ENCODE measurements around the gene AGAP2. TPM values are rescaled to one million over a fixed set of nuclear protein-coding genes. Genes with fewer than 3 reads are reported as not detected.
A peak's percentile ranks its signal among the peaks of the same experiment; 100 is the strongest.
"Not testable (repeated sequence)": the region's sequence is repeated elsewhere in the genome, so short reads cannot be mapped to it uniquely, and the experiment has no call there.

AGAP2 gene
- total RNA-seq, 1 experiment from 2014 or later: 2.0 TPM

DNA sequence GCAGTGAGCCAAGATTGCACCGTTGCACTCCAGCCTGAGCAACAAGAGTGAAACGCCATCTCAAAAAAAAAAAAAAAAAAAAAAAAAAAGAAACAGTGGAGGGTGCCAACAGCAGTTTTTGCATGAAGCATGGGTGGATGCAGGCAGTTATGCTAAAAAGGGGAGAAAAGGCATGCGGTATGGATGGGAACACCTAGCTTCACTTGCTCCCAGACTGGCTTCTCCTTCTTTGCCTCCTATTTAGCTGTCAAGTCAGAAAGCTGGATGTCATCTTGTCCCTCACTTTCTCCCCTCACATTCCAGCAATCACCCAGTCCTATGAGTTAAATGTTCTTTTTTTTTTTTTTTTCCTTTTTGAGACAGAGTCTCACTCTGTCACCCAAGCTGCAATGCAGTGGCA, 36.5 kb upstream of the AGAP2 start (continued):
- TF ChIP-seq NR3C1 (CRISPR knock-in tag; conservative IDR thresholded peaks at IDR 0.05; ENCODE audit: low read depth) (no peak), NFE2L1 (CRISPR knock-in tag; IDR thresholded peaks at IDR 0.05) (no peak), ATF1 (CRISPR knock-in tag; IDR thresholded peaks at IDR 0.05) (no peak)

DNA sequence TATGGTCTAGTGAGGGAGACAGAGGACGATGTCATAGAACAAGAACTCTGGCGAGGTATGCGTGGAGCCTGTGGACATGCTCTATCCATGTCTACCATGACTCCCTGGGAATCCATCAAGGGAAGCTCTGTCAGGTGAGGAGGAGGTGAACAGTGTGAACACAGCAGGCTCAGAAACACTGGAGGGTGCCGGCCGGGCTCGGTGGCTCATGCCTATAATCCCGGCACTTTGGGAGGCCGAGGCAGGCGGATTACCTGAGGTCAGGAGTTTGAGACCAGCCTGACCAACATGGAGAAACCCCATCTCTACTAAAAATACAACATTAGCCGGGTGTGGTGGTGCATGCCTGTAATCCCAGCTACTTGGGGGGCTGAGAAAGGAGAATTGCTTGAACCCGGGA, 36.1 kb upstream of the AGAP2 start:
- CTCF ChIA-PET: interaction anchor here (0.9 to 2.0 kb wide), 4 partner anchors 9 to 142 kb away, joined by 3 to 8 read pairs (median 4); partner anchors contain the start of gene B4GALNT1
- H3K4me3 Mint-ChIP-seq; DNase-seq (ENCODE audit: low spot score); POLR2A ChIA-PET; H3K9me3 Mint-ChIP-seq; H3K27ac Mint-ChIP-seq; H3K36me3 Mint-ChIP-seq; H3K4me1 Mint-ChIP-seq; ATAC-seq: not testable (repeated sequence)
- peaks cover 16% of the 10 kb centered on the region for H3K27me3 Mint-ChIP-seq (ENCODE audit: low read depth)

DNA sequence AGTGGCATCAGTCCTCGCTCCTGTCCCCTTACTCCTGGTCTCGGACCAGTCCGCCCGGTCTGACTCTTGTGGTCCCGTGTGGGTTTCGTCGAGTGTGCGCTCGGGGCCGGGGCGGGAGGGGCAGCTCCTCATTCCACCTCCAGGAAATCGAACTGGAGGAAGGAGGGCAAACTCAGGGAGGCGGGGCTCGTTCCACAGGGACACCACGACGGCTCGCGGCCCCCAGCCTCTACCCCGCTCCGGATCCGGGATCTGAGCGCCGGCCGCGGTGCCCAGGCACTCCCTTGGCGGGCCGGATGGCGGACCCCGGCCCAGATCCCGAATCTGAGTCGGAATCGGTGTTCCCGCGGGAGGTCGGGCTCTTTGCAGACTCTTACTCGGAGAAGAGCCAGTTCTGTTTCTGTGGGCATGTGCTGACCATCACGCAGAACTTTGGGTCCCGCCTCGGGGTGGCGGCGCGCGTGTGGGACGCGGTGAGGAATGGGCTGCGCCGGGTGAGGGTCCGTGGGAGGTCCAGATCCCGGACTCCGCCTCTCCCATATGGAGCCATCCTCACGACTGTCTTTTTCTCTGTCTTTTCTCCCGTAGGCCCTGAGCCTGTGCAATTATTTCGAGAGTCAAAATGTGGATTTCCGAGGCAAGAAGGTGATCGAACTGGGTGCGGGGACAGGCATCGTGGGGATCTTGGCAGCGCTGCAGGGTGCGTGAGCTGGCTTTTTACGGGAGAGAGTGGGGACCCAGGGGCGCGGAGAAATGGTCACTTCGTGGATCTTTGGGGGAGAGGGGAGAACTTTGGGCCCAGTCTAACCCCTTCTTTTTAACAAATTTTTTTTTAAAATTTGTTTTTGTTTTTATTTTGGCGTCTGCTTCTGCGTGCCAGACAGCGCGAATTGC, 34.1 kb upstream of the AGAP2 start, which contains the start of gene EEF1AKMT3:
TSS of gene EEF1AKMT3 (plus strand) at position 186 of the 894 bp plus-strand sequence. CDS start at position 297, 111 bp downstream.
- ChIA-PET CTCF (interaction anchor here (0.6 to 1.5 kb wide), 11 partner anchors 9 to 1089 kb away, joined by 3 to 19 read pairs (median 3); partner anchors contain the start of gene TSFM), POLR2A (interaction anchor here (0.8 to 1.0 kb wide), 9 partner anchors 8 to 80 kb away, joined by 3 to 6 read pairs (median 3); partner anchors contain the start of genes CDK4, CTDSP2 and TSPAN31)
- peak within 1 kb of the TSS; percentile 100 for H3K27ac Mint-ChIP-seq
- no peaks in the 10 kb centered on the region for H3K9me3 Mint-ChIP-seq
- H3K4me3 Mint-ChIP-seq: peak within 1 kb of the TSS; percentile 97
- ATAC-seq (peak; percentile 28), DNase-seq (ENCODE audit: low spot score) (peak; percentile 63)
- H3K4me1 Mint-ChIP-seq: peaks cover 6% of the 10 kb centered on the region; the same call in 1 of the 2 replicates
- H3K27me3 Mint-ChIP-seq (ENCODE audit: low read depth): peaks cover 23% of the 10 kb centered on the region
- TF ChIP-seq SMAD3 (CRISPR knock-in tag; IDR thresholded peaks at IDR 0.05; ENCODE audit: borderline replicate concordance) (peak; percentile 71; the same call in 1 of the 2 replicates), ATF1 (CRISPR knock-in tag; IDR thresholded peaks at IDR 0.05) (no peak)
- TF ChIP-seq, protein P1, sequence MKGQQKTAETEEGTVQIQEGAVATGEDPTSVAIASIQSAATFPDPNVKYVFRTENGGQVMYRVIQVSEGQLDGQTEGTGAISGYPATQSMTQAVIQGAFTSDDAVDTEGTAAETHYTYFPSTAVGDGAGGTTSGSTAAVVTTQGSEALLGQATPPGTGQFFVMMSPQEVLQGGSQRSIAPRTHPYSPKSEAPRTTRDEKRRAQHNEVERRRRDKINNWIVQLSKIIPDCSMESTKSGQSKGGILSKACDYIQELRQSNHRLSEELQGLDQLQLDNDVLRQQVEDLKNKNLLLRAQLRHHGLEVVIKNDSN (CRISPR knock-in tag; IDR thresholded peaks at IDR 0.05): 0 out of 2 replicates have a peak, but pooled peaks have one; percentile 21
- H3K36me3 Mint-ChIP-seq: peaks cover 23% of the 10 kb centered on the region

DNA sequence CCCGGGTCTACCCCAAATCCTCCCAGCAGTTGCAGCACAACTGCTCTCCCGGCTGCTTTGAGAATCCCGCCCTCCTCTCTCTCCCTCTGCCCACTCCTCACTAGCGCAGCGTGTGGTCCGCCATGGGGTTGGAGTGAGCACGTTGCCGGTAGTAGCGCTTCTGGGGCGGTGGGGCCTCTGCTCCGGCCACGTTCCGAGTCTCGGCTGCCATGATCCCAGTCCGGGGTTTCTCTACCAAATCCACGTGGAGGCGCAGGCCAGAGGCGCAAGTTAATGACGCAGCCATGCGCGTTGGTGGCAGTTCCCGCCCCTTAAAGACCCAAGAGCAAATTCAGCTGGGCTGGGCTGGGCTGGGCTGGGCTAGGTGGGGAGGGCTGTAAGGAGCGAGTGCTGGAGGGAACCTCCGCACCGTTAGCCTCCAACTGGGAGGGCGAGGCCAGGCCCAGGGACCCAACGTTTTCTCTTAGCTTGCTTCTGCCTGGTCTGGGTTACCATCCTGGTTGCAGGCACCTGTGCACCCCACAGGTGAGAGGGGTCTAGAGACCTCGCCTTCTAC, 33.4 kb upstream of the AGAP2 start, which contains the start of gene METTL1:
TSS of gene METTL1 (minus strand) at position 233 of the 556 bp plus-strand sequence. CDS start at position 211, 22 bp downstream.
- peak within 1 kb of the TSS; percentile 97 for H3K4me3 Mint-ChIP-seq
- POLR2A ChIA-PET: interaction anchor here (0.7 to 1.0 kb wide), 10 partner anchors 8 to 81 kb away, joined by 3 to 6 read pairs (median 4); partner anchors contain the start of genes CDK4, CTDSP2 and TSPAN31
- no peaks in the 10 kb centered on the region for H3K9me3 Mint-ChIP-seq
- TF ChIP-seq, protein P2, sequence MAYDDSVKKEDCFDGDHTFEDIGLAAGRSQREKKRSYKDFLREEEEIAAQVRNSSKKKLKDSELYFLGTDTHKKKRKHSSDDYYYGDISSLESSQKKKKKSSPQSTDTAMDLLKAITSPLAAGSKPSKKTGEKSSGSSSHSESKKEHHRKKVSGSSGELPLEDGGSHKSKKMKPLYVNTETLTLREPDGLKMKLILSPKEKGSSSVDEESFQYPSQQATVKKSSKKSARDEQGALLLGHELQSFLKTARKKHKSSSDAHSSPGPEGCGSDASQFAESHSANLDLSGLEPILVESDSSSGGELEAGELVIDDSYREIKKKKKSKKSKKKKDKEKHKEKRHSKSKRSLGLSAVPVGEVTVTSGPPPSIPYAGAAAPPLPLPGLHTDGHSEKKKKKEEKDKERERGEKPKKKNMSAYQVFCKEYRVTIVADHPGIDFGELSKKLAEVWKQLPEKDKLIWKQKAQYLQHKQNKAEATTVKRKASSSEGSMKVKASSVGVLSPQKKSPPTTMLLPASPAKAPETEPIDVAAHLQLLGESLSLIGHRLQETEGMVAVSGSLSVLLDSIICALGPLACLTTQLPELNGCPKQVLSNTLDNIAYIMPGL (CRISPR knock-in tag; IDR thresholded peaks at IDR 0.05): no peak
- TF ChIP-seq, protein P3, sequence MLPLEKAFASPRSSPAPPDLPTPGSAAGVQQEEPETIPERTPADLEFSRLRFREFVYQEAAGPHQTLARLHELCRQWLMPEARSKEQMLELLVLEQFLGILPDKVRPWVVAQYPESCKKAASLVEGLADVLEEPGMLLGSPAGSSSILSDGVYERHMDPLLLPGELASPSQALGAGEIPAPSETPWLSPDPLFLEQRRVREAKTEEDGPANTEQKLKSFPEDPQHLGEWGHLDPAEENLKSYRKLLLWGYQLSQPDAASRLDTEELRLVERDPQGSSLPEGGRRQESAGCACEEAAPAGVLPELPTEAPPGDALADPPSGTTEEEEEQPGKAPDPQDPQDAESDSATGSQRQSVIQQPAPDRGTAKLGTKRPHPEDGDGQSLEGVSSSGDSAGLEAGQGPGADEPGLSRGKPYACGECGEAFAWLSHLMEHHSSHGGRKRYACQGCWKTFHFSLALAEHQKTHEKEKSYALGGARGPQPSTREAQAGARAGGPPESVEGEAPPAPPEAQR (CRISPR knock-in tag; IDR thresholded peaks at IDR 0.05): no peak
- TF ChIP-seq, protein P4, sequence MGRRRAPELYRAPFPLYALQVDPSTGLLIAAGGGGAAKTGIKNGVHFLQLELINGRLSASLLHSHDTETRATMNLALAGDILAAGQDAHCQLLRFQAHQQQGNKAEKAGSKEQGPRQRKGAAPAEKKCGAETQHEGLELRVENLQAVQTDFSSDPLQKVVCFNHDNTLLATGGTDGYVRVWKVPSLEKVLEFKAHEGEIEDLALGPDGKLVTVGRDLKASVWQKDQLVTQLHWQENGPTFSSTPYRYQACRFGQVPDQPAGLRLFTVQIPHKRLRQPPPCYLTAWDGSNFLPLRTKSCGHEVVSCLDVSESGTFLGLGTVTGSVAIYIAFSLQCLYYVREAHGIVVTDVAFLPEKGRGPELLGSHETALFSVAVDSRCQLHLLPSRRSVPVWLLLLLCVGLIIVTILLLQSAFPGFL (CRISPR knock-in tag; IDR thresholded peaks at IDR 0.05; ENCODE audit: borderline replicate concordance): 0 out of 2 replicates have a peak, but pooled peaks have one; percentile 23
- TF ChIP-seq, protein P1 (CRISPR knock-in tag; IDR thresholded peaks at IDR 0.05): peak; percentile 81
- TF ChIP-seq, protein P5, sequence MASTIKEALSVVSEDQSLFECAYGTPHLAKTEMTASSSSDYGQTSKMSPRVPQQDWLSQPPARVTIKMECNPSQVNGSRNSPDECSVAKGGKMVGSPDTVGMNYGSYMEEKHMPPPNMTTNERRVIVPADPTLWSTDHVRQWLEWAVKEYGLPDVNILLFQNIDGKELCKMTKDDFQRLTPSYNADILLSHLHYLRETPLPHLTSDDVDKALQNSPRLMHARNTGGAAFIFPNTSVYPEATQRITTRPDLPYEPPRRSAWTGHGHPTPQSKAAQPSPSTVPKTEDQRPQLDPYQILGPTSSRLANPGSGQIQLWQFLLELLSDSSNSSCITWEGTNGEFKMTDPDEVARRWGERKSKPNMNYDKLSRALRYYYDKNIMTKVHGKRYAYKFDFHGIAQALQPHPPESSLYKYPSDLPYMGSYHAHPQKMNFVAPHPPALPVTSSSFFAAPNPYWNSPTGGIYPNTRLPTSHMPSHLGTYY (CRISPR knock-in tag; IDR thresholded peaks at IDR 0.05): no peak
- TF ChIP-seq ELF4 (CRISPR knock-in tag; IDR thresholded peaks at IDR 0.05; ENCODE audit: low read depth) (no peak), NFYB (CRISPR knock-in tag; conservative IDR thresholded peaks at IDR 0.05; ENCODE audit: low read depth) (peak; percentile 26; the same call in 1 of the 2 replicates)
- TF ChIP-seq, protein P6, sequence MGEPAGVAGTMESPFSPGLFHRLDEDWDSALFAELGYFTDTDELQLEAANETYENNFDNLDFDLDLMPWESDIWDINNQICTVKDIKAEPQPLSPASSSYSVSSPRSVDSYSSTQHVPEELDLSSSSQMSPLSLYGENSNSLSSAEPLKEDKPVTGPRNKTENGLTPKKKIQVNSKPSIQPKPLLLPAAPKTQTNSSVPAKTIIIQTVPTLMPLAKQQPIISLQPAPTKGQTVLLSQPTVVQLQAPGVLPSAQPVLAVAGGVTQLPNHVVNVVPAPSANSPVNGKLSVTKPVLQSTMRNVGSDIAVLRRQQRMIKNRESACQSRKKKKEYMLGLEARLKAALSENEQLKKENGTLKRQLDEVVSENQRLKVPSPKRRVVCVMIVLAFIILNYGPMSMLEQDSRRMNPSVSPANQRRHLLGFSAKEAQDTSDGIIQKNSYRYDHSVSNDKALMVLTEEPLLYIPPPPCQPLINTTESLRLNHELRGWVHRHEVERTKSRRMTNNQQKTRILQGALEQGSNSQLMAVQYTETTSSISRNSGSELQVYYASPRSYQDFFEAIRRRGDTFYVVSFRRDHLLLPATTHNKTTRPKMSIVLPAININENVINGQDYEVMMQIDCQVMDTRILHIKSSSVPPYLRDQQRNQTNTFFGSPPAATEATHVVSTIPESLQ (CRISPR knock-in tag; IDR thresholded peaks at IDR 0.05): no peak
- TF ChIP-seq, protein P7, sequence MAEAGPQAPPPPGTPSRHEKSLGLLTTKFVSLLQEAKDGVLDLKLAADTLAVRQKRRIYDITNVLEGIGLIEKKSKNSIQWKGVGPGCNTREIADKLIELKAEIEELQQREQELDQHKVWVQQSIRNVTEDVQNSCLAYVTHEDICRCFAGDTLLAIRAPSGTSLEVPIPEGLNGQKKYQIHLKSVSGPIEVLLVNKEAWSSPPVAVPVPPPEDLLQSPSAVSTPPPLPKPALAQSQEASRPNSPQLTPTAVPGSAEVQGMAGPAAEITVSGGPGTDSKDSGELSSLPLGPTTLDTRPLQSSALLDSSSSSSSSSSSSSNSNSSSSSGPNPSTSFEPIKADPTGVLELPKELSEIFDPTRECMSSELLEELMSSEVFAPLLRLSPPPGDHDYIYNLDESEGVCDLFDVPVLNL (CRISPR knock-in tag; IDR thresholded peaks at IDR 0.05; ENCODE audit: borderline replicate concordance, low read depth): no peak

More for the DNA sequence above, 33.4 kb upstream of the AGAP2 start, which contains the start of gene METTL1:
- CTCF ChIA-PET: interaction anchor here (0.6 to 1.5 kb wide), 11 partner anchors 9 to 1088 kb away, joined by 3 to 19 read pairs (median 3); partner anchors contain the start of gene TSFM
- Mint-ChIP-seq H3K27ac (peak within 1 kb of the TSS; percentile 100), H3K4me1 (peaks cover 10% of the 10 kb centered on the region), H3K36me3 (peaks cover 23% of the 10 kb centered on the region), H3K27me3 (ENCODE audit: low read depth) (peaks cover 31% of the 10 kb centered on the region)
- peak; percentile 97 for DNase-seq (ENCODE audit: low spot score)
- ATAC-seq: peak; percentile 89
